A549 (cell line): ENCODE data around the gene TRIM54.

Experiments
- CTCF ChIP-seq: fragments of >200 bp; sonication (Bioruptor Twin); formaldehyde crosslinking; IDR thresholded peaks from 3 replicates; pipeline ENCODE4 v1.5.1; 2016
- JUNB ChIP-seq: fragments of >200 bp; sonication (Bioruptor Twin); formaldehyde crosslinking; IDR thresholded peaks from 2 replicates; pipeline ENCODE4 v1.6.1; 2016
- MYC ChIP-seq: IDR thresholded peaks from 2 replicates; pipeline ENCODE4 v1.6.1; 2012; ENCODE audit warnings: mild to moderate bottlenecking, inconsistent platforms, low read length, improper control_type of control experiment, borderline replicate concordance
- PBX3 ChIP-seq: IDR thresholded peaks from 2 replicates; pipeline ENCODE4 v1.6.1; 2012
- POLR2A ChIP-seq: IDR thresholded peaks from 2 replicates; pipeline ENCODE4 v1.6.1; 2012; ENCODE audit warnings: mild to moderate bottlenecking, low read length
- RAD21 ChIP-seq, 2 experiments: fragments of >200 bp in 1 of 2; sonication (Bioruptor Twin) in 1 of 2; formaldehyde crosslinking in 1 of 2; IDR thresholded peaks in 1 of 2; conservative IDR thresholded peaks in 1 of 2; 2 replicates in 1 of 2; 3 replicates in 1 of 2; pipeline ENCODE4 v1.6.1; 2012 to 2018; ENCODE audit warnings: inconsistent platforms in 1 of 2

- no peak for TF ChIP-seq RAD21 (conservative IDR thresholded peaks at IDR 0.05 in 1 of 2, IDR thresholded peaks at IDR 0.05 in 1 of 2)
- no peak for TF ChIP-seq POLR2A
- TF ChIP-seq CTCF, result no peak
- TF ChIP-seq JUNB, result no peak
- TF ChIP-seq PBX3, result no peak
- no peak for TF ChIP-seq MYC
Measured at GRCh38 chr2:27271631-27272340, 10.4 kb upstream of the TRIM54 start.
